Activated CD8-positive, alpha-beta memory T cell treated with anti-CD3 and anti-CD28 coated beads for 4 hours (primary cell): Measurements from ENCODE around the gene IL17C.
A peak's percentile ranks its signal among the peaks of the same experiment; 100 is the strongest.

Experiments
- DNase-seq, 2 donors: peaks; one replicate each; pipeline ENCODE4 v3.0.0-alpha.2; 2020; ENCODE audit warnings: low read depth in 2 of 2

IL17C gene

GRCh38 chr16:88685156-88686061 is 47.0 kb downstream of the IL17C start:
- DNase-seq, result no peak

- no peak for DNase-seq
Observed at GRCh38 chr16:88686062-88686438, 47.7 kb downstream of the IL17C start.

GRCh38 chr16:88686439-88687253 is 48.3 kb downstream of the IL17C start, which contains the start of gene SNAI3:
Gene SNAI3, minus strand, starts transcription at chr16:88686507. Its CDS starts 101 bp downstream, at chr16:88686406.
- peak; percentile 70 to 72 for DNase-seq

- DNase-seq, result no peak
Observed at GRCh38 chr16:88687254-88687576, 48.8 kb downstream of the IL17C start.

- no peak for DNase-seq
Observed at GRCh38 chr16:88687676-88688012, 49.3 kb downstream of the IL17C start.

- no peak for DNase-seq
Observed at GRCh38 chr16:88688013-88688778, 49.8 kb downstream of the IL17C start.
